H9 (cell line): ENCODE data around the gene TOMM7. TPM values are rescaled to one million over a fixed set of nuclear protein-coding genes. Genes with fewer than 3 reads are reported as not detected.
A peak's percentile ranks its signal among the peaks of the same experiment; 100 is the strongest.

ENCODE experiments used
- DNase-seq: peaks from one replicate; pipeline ENCODE4 v3.0.0-alpha.2; 2017
- H2AFZ ChIP-seq: one replicate; pipeline ENCODE4 v1.6.1; 2013; ENCODE audit warnings: mild to moderate bottlenecking, low read length, control low read depth, moderate library complexity
- H2AK5ac ChIP-seq: 2 replicates; pipeline ENCODE4 v1.6.1; 2013; ENCODE audit warnings: low read length, control low read depth, mixed read lengths; ENCODE audit not compliant: insufficient read length
- H2BK120ac ChIP-seq: one replicate; pipeline ENCODE4 v1.6.1; 2013; ENCODE audit warnings: low read depth, mild to moderate bottlenecking, low read length, control low read depth, inconsistent platforms; ENCODE audit not compliant: poor library complexity, severe bottlenecking
- H2BK12ac ChIP-seq: 2 replicates; pipeline ENCODE4 v1.6.1; 2013; ENCODE audit warnings: low read length, control low read depth, mixed read lengths, low read depth; ENCODE audit not compliant: insufficient read length
- H2BK15ac ChIP-seq: 2 replicates; pipeline ENCODE4 v1.6.1; 2013; ENCODE audit warnings: low read depth, low read length, control low read depth
- H2BK20ac ChIP-seq: one replicate; pipeline ENCODE4 v1.6.1; 2013; ENCODE audit warnings: low read depth, mild to moderate bottlenecking, low read length, control low read depth, inconsistent platforms; ENCODE audit not compliant: poor library complexity, severe bottlenecking
- H2BK5ac ChIP-seq: 2 replicates; pipeline ENCODE4 v1.6.1; 2013; ENCODE audit warnings: low read length, control low read depth, mixed read lengths; ENCODE audit not compliant: insufficient read length
- H3K14ac ChIP-seq: 2 replicates; pipeline ENCODE4 v1.6.1; 2013; ENCODE audit warnings: low read length, control low read depth; ENCODE audit not compliant: insufficient read depth
- H3K18ac ChIP-seq: 2 replicates; pipeline ENCODE4 v1.6.1; 2013; ENCODE audit warnings: low read depth, mild to moderate bottlenecking, mixed read lengths, low read length, control low read depth; ENCODE audit not compliant: insufficient read length
- H3K23ac ChIP-seq: 2 replicates; pipeline ENCODE4 v1.6.1; 2013; ENCODE audit warnings: low read length, control low read depth, mixed read lengths, low read depth; ENCODE audit not compliant: insufficient read length
- H3K23me2 ChIP-seq: 2 replicates; pipeline ENCODE4 v1.6.1; 2013; ENCODE audit warnings: low read depth, mild to moderate bottlenecking, mixed read lengths, low read length, control low read depth; ENCODE audit not compliant: insufficient read length, poor library complexity, severe bottlenecking
- H3K27ac ChIP-seq: 2 replicates; pipeline ENCODE4 v1.5.1; 2013; ENCODE audit warnings: low read length, control low read depth, mixed read lengths, low read depth; ENCODE audit not compliant: insufficient read length
- H3K27me3 ChIP-seq: 2 replicates; pipeline ENCODE4 v1.6.1; 2013; ENCODE audit warnings: low read length, control low read depth, inconsistent platforms; ENCODE audit not compliant: insufficient read depth
- H3K4ac ChIP-seq: 2 replicates; pipeline ENCODE4 v1.6.1; 2013; ENCODE audit warnings: low read depth, mild to moderate bottlenecking, control low read depth, inconsistent platforms, low read length, moderate library complexity
- H3K4me1 ChIP-seq: 2 replicates; pipeline ENCODE4 v1.6.1; 2013; ENCODE audit warnings: low read length, control low read depth, inconsistent platforms; ENCODE audit not compliant: insufficient read depth
- H3K4me2 ChIP-seq: 2 replicates; pipeline ENCODE4 v1.6.1; 2013; ENCODE audit warnings: low read length, control low read depth, mixed read lengths; ENCODE audit not compliant: insufficient read length, insufficient read depth
- H3K56ac ChIP-seq: 2 replicates; pipeline ENCODE4 v1.6.1; 2013; ENCODE audit warnings: low read depth, mild to moderate bottlenecking, mixed read lengths, low read length, control low read depth; ENCODE audit not compliant: insufficient read length
- H3K79me1 ChIP-seq: 2 replicates; pipeline ENCODE4 v1.6.1; 2013; ENCODE audit warnings: low read depth, mild to moderate bottlenecking, moderate library complexity, low read length, control low read depth, inconsistent platforms; ENCODE audit not compliant: insufficient read depth, poor library complexity, severe bottlenecking
- H3K79me2 ChIP-seq: 2 replicates; pipeline ENCODE4 v1.6.1; 2013; ENCODE audit warnings: low read length, control low read depth, inconsistent platforms; ENCODE audit not compliant: insufficient read depth
- H3K9ac ChIP-seq: 2 replicates; pipeline ENCODE4 v1.6.1; 2013; ENCODE audit warnings: low read length, control low read depth, mixed read lengths; ENCODE audit not compliant: insufficient read length; ENCODE audit errors: extremely low read depth
- H3K9me3 ChIP-seq: one replicate; pipeline ENCODE4 v1.6.1; 2013; ENCODE audit warnings: low read depth, low read length, inconsistent platforms; ENCODE audit not compliant: control insufficient read depth
- H3T11ph ChIP-seq: one replicate; pipeline ENCODE4 v1.6.1; 2013; ENCODE audit warnings: mild to moderate bottlenecking, low read length, control low read depth, inconsistent platforms
- H4K20me1 ChIP-seq: one replicate; pipeline ENCODE4 v1.6.1; 2013; ENCODE audit not compliant: control insufficient read depth, insufficient read length, insufficient read depth
- H4K5ac ChIP-seq: 2 replicates; pipeline ENCODE4 v1.6.1; 2013; ENCODE audit warnings: low read depth, mild to moderate bottlenecking, mixed read lengths, low read length, control low read depth; ENCODE audit not compliant: insufficient read length
- H4K8ac ChIP-seq: replicated peaks from 2 replicates; pipeline ENCODE4 v1.6.1; 2013; ENCODE audit warnings: low read length, control low read depth, mixed read lengths, low read depth; ENCODE audit not compliant: insufficient read length
- H4K91ac ChIP-seq: 2 replicates; pipeline ENCODE4 v1.6.1; 2013; ENCODE audit warnings: low read depth, mild to moderate bottlenecking, moderate library complexity, mixed read lengths, low read length, control low read depth; ENCODE audit not compliant: insufficient read length
- H3K27ac Mint-ChIP-seq, 3 experiments: 2 replicates in 2 of 3; 3 replicates in 1 of 3; pipeline ENCODE4 v1.8.0; 2020 to 2021; ENCODE audit warnings: mixed read lengths in 3 of 3, mild to moderate bottlenecking in 1 of 3, moderate library complexity in 1 of 3
- H3K27me3 Mint-ChIP-seq: 2 replicates; pipeline ENCODE4 v1.8.0; 2021; ENCODE audit warnings: low read depth, mild to moderate bottlenecking, moderate library complexity, mixed read lengths
- H3K36me3 Mint-ChIP-seq, 3 experiments: 2 replicates in 2 of 3; 3 replicates in 1 of 3; pipeline ENCODE4 v1.8.0; 2020 to 2021; ENCODE audit warnings: low read depth in 3 of 3, mixed read lengths in 3 of 3; ENCODE audit not compliant: insufficient read depth in 1 of 3
- H3K4me1 Mint-ChIP-seq, 2 experiments: 2 replicates each; pipeline ENCODE4 v1.8.0; 2020; ENCODE audit warnings: mixed read lengths in 2 of 2
- H3K4me3 Mint-ChIP-seq, 2 experiments: 2 replicates in 1 of 2; 3 replicates in 1 of 2; pipeline ENCODE4 v1.8.0; 2020 to 2021; ENCODE audit warnings: mild to moderate bottlenecking in 2 of 2, mixed read lengths in 2 of 2, moderate library complexity in 1 of 2
- H3K9me3 Mint-ChIP-seq, 2 experiments: 2 replicates in 1 of 2; 3 replicates in 1 of 2; pipeline ENCODE4 v1.8.0; 2020; ENCODE audit warnings: mild to moderate bottlenecking in 2 of 2, mixed read lengths in 2 of 2, moderate library complexity in 1 of 2
- CTCF ChIP-seq: fragments of 200-600 bp; sonication (generic); conservative IDR thresholded peaks from 3 replicates; pipeline ENCODE4 v1.8.0; 2021; ENCODE audit warnings: antibody characterized with exemption, mild to moderate bottlenecking
- WGBS: extraction: QIAGEN DNeasy Blood & Tissue Kit; methylation state at CpG from one replicate; pipeline ENCODE4 v1.1.7; 2013; ENCODE audit warnings: missing lambda C conversion rate, low lambda C conversion rate, mixed read lengths; ENCODE audit not compliant: insufficient read length; ENCODE audit errors: extremely low coverage; 5-methylcytosine and 5-hydroxymethylcytosine counted together
- total RNA-seq: library from RNA; stranded (reverse); gene quantifications from 2 replicates; pipeline ENCODE4 v1.2.1, GENCODE V29; 2021

The TOMM7 gene
- total RNA-seq, 1 experiment from 2014 or later: 368 TPM

DNA sequence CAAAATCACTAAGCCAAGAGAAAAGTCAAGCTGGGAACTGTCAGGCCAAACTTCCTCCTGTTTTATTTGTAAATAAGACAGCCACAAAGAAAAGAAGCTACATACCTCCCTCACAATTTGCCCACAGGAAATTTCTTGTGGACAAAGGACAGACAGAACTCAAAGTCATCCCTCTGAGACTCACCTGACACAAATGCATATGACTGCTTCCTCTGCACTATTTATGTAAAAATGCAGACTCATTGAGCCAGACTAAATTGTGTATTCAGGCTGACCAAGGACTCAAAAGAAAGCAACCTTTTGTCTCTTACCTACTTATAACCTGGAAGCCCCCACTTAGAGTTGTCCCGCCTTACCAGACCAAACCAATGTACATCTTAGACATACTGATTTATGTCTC, 11.8 kb downstream of the TOMM7 start:
- Histone ChIP-seq H3K23ac (no peak overlapping the region), H2BK12ac (no peak overlapping the region), H2BK15ac (no peak overlapping the region), H2AFZ (no peak overlapping the region), H3K4me1 (peaks cover 34% of the 10 kb centered on the region; the same call in 1 of the 2 replicates), H3K4me2 (no peak overlapping the region), H2BK20ac (no peak overlapping the region), H3K18ac (no peak overlapping the region), H3K27ac (peak overlapping the region; percentile 98), H3K27me3 (no peaks in the 10 kb centered on the region), H3K14ac (no peak overlapping the region), H3K4ac (no peak overlapping the region; the same call in 1 of the 2 replicates), H3K79me1 (no peaks in the 10 kb centered on the region), H3K79me2 (0 out of 2 replicates have a peak, but pooled peaks cover 2% of the 10 kb centered on the region), H2BK5ac (no peak overlapping the region), H3K23me2 (no peaks in the 10 kb centered on the region), H3K56ac (no peak overlapping the region), H3K9me3 (no peaks in the 10 kb centered on the region), H4K20me1 (no peaks in the 10 kb centered on the region), H4K91ac (no peak overlapping the region), H3T11ph (no peak overlapping the region), H2AK5ac (no peak overlapping the region), H4K5ac (no peak overlapping the region), H4K8ac (no peak overlapping the region), H3K9ac (no peak overlapping the region), H2BK120ac (no peak overlapping the region)
- Mint-ChIP-seq H3K27ac (peak overlapping the region; percentile 87 to 98 (median 94)), H3K4me3 (no peak overlapping the region; a peak in 1 of 5 replicates), H3K36me3 (peaks cover 20 to 35% (median 27%) of the 10 kb centered on the region in 3 experiments), H3K27me3 (no peaks in the 10 kb centered on the region), H3K9me3 (no peaks in the 10 kb centered on the region), H3K4me1 (peaks cover 58 to 73% of the 10 kb centered on the region in 2 experiments)
- DNase-seq: peak; percentile 56
- no peak for TF ChIP-seq CTCF
- WGBS: no CpG with 5 or more reads among the region's 1 CpG
